GOT3 (cell line): ENCODE results near the gene FADS1.

Experiments
- DNase-seq: peaks from one replicate; lab custom pipeline; 2025; ENCODE audit warnings: mixed read lengths; lab: John Stamatoyannopoulos, UW

Gene FADS1

DNA sequence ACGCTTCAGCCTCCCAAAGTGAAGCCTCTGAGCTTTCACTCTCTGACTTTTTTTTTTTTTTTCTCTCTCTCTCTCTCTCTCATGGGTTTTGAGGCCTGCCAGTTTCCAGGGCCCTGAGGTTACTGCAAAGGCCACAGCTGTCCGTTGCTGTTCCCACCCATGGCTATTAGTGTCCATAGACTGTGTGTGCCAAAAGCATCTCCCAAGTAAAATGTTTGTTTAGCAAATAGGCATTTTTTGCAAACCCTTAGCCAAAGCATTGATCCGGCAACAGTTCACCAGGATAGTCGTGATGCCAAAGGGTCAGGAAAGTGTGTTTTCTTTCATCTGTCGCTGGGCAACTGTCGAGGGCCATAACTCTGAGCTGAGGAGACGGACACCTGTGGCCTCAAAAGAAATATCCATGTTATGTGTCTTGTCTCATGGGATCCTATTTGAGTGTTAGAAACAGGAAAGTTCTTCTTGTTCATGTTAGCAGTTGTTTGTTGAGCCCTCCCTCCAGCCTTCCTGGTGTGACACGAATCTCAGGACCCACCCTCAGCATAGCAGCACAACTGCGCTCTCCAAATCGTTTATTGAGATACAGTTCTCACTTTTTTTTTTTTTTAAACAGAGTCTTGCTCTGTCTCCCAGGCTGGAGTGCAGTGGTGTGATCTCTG is 29.7 kb upstream of the FADS1 start:
- no peak for DNase-seq

DNA sequence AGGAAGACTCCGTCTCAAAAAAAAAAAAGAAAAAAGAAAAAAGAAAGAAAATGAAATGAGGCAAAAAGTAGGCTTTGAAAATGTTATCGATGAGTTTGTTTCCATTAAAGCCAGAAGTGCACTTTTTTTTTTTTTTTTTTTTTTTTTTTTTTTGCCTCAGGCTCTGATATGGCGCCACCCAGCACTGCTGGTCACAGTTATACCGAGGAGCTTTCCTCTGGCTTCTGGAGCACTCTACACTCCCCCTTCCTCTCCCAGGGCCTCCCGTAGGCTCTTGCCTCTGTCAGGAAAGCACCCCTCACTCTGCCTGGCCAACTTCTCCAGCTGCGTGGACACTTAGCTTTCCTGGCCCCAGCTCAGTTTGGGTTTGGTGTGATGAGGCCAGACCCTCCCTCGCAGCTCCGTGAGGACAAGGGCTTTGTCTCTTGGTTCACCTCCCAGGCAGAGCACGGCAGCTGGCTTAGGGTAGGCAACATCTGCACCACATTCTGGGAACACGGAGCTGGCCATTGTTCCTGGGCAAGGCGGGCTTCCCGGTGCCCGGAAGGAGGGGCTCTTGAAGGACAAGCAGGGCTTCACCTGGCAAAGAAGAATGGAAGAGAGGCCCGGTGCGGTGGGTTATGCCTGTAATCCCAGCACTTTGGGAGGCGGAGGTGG is 28.2 kb upstream of the FADS1 start:
- DNase-seq, result no peak

DNA sequence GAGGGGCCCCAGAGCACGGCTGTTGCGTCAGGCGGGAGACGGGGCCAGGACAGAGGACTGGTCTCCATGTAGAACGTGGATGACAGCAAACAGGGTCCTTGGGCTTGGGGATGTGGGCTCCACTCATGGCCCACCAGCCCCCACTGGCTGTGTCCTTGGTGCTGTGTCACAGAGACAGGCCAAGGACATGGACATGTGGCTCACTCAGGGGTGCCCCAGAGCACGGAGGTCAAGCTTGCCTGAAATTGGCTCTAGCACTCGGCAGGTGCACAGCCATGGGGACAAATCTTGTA is 25.7 kb upstream of the FADS1 start:
- DNase-seq, result no peak

DNA sequence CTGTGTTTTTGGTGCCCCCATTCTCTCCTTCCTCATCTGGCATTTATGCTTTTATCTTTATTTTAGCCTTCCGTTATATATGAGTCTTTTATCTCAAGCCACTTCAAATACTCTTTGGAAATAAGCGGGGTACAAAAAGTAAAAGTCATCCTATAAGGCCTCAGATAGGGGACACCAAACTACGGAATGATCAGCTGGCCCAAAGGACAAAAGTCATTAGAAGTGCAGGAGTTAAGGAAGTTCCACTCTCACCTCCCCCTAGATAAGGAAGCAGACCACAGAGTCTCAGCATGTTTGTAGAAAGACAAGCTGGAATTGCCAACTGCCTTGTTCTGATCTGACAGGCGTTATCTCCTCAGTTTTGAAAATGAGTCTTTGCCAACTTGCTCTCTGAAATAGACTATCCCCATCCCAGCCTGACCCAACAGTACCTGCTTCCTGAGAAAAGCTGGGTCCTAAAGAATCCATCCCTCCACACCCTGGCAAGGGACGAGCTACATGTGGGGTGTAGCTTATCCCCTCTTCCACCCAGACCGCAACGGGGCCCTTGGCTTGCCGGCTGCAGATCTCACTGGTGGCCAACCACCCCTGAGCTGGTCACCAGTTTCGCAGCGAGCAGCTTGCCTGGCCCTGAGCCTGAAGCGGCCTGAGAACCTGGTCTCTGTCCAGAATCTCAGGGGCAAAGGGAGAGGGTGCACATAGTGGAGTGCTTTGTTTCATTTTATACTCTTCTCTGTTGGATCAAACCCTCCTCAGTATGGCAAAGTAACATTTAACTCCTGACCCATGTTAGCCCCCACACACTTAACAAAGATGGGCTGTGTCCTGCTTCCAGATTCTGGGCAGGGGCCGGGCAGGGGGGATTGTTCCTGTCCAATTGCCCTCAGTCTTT is 25.1 kb upstream of the FADS1 start:
- no peak for DNase-seq

DNA sequence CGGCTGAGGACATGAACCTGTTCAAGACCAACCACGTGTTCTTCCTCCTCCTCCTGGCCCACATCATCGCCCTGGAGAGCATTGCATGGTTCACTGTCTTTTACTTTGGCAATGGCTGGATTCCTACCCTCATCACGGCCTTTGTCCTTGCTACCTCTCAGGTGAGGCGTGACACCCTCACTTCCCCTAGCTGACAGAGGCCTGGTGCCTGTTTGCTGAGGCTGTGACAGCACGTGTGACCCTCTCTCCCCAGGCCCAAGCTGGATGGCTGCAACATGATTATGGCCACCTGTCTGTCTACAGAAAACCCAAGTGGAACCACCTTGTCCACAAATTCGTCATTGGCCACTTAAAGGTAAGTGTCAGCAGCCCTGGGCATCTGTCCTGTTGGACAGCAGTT is 23.6 kb upstream of the FADS1 start:
- DNase-seq, result no peak

DNA sequence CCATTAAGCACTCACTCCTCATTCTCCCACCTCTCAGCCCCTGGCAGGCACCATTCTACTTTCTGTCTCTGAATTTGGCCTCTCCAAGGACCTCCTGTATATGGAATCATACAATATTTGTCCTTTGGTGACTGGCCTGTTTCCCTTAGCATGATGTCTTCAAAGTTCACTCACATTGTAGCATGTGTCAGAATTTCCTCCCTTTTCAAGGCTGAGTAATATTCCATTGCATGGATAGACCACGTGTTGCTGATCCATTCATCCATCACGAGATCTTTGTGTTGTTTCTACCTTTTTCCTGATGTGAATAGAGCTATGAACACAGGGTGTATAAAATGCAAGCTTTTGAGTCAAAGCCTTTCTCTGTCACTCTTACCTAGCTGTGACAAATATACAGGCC is 22.9 kb upstream of the FADS1 start:
- DNase-seq, result no peak

DNA sequence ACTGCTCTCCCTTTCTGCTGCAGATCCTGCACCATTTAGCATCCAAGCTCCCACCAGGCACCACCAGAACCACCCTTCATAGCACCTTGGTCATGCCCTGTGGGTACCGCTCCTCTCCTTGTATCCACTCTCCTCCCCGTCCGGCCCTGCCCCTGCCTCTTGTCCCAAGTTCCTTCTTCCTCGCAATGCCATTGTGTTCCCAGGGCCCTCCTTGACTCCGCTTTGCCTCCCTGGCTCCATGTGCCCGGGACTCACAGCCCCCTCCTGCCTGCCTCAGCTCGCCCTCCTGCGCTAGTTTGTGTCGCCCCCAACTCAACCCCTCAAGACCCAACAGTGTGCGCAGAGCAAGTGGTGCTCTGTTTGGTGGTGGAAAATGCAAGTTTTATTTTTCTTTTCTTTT is 22.1 kb upstream of the FADS1 start:
- no peak for DNase-seq

DNA sequence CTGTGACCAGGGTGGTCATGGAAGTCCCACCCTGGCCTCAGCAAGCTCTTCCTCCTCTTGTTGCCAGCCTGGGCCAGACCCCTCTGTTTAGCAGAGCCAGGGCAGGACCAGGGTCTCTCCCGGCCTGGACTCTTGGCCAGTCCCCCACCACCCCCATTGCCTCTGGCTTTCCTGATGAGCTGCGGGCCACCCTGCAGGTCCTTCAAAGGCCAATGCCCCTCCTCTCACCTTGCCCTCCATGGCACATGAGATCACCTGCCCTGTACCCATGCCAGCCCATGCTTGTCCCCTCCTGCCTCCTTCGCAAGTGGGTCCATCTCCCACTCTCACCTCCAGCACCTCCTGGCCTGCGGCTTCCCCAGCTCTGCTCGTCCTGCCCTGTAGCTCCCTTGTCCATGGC is 21.7 kb upstream of the FADS1 start:
- DNase-seq, result no peak

DNA sequence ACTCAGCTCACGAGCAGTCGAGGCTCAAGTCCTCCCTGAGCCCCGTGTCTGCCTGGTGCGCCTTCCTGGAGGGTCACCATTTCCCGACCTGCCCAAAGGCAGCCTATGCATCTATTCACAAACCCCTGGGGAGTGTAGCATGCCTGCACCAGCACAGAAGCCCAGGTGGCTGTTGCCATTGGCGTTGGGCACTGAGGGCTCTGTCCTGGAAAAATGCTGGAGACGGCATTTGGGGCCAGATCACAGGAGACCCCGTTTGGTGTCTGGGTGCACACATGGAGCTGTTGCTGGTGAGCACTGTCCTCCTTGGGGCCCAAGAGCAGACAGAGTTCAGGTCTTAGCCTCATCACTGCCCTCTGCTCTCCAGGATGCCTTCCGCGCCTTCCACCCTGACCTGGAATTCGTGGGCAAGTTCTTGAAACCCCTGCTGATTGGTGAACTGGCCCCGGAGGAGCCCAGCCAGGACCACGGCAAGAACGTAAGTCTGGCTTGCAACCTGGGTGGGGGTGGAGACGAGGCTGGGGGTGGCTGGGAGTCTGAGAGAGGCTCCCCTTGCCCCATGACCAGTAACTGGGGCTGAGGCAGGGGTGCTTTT is 20.7 kb upstream of the FADS1 start:
- no peak for DNase-seq

DNA sequence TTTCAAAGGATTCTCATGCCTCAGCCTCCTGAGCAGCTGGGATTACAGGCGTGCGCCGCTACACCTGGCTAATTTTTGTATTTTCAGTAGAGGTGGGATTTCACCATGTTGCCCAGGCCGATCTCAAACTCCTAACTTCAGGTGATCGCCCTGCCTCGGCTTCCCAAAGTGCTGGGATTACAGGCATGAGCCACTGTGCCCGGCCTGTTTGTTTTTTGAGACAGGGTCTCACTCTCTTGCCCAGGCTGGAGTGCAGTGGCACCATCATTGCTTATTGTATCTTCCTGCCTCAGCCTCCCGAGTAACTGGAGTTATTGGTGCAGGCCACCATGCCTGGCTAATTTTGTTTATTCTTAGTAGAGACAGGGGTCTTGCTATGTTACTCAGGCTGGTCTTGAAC is 19.4 kb upstream of the FADS1 start:
- no peak for DNase-seq

DNA sequence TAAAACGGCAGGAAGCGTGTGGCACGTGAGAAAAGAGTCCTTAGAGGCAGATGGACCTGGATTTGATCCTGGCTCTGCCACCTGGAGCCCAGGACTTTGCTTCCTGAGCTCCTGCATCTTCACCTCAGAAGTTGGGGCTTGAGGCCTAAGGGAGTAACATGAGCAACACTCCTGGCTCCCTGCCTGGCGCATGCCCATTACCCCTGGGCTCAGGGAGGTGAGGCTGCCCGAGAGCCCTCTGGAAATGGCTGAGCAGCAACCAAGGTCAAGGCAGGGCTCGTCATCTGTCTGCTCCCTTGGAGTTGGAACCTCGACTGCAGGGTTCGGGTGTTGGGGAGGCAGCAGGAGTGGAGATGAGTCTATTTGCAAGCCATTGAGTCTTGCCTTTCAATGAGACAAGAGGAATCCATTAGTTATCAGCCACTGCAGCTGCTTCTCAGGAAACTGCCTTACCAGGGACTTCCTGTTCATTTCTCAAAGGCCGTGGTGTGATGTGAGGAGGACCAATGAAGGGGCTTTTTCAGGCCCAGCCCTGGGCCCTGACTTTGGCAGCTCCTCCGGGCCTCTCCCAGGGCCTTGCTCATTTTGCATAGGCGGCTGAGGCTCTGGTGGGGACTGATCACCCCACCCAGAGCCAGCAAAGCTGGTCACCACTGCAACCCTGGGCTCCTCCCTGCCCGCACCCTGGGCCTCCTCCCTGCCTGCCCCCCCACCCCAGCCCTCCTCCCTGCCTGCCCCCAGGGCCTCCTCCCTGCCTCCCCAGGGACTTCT is 17.7 kb upstream of the FADS1 start:
- DNase-seq, result no peak

DNA sequence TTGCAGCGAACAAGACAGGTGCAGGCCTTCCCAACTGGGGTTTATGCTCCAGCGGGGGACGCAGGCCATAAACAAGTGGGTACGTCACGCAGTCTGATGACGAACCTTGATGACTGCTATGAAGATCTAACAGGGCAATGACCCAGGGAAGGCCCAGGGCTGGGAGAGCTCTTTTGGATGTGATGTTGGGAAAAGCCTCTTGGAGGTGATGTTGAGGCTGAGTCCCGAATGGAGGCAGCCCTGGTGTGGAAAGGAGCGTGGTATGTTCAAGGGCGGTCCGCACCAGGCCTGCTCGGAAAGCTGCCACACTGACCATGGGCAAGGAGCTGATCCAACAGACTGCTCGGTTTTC is 17.1 kb upstream of the FADS1 start:
- DNase-seq, result no peak

DNA sequence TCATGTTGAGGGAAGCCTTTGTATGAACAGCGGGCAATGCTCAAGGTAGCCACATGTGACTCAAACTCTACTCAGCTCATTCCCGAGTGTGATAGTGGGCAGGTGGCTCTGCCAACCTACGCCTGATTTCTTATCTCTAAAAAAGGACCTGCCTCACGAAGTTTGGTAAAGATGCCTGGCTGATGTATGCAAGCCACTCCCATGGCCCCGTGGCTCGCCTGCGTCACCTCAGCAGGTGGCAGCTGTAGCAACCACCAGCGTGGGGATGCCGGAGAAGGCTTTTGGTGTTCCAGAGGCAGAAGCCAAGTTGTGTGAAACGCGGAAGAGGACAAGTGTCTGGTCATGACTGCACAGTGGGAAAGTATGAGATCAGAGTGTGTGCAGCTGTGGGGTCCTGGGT is 16.7 kb upstream of the FADS1 start:
- DNase-seq, result no peak

DNA sequence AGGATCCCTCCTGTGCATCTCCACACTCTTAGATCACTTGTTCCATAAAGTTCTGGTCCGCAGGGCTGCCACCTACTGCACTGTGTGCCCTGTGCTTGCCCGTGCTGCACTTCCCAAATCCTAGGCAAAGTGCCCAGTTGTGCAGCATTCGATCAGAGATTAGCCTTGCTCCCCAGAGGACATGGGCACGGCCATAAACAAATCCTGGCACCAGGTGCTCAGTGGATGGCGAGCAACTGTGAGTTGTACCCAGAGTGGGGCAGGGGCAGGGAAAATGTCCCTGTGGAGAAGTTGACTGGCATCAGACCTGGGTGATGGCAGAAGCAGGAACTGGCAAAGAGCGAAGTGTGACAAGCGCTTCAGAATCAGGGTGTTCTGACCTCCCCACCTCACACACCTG is 16.0 kb upstream of the FADS1 start:
- no peak for DNase-seq

DNA sequence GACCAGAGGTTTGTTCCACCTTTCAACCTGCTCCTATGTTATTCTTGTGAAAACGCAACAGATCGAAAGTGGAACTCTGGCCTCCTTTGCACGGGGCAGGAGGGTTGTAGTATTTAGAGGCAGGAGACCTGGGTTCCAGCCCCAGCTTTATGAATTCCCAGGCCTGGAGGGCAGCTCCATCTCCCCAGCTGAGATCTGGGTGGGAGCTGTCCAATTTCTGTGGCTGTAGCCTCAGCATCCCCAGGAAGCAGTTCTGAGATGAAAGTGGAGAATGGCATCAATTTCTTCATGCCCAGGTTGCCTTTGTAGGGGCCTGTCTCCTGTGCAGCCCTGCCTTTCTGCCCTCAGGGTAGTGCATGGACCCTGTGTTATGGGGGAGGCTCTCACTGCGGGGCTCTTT is 15.4 kb upstream of the FADS1 start:
- no peak for DNase-seq

DNA sequence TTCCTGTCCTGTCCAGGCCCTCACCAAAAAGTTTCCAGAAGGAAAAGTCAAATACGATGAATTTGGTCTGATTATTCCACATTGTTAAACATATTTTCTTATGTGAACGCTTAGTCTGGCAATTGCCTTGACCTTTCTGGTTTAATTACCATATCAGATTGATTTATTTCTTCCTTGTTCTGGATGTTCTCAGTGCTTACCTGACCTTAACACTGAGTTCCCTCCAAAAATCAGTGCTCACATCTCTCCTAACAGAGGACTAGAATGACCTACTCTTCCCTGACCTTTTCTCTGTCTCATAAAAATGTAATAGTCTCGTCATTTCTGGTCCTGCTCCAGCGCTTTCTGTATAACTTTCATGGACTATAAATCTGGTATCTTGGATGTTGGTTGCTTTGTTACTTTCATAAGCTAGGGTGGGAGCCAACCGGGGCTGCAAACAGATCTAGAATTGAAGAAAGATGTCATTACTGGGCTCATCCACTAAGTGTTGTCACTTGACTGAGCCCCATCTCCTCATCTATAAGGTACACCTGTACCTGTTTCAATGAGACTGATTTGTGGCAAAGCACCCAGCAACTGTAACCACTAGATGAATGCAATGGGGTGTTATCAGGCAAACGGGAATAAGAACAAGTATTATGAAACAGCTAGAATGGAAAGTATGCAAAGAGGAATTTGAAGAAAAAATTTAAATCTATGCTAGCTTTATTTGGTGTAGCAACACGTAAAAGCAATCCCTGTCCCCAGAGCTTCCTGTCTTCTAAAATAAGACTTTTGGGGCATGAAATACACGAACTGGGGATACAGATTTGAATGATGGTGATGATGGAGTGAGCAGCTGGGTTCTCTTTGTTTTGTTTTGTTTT is 13.7 kb upstream of the FADS1 start:
- DNase-seq, result no peak

DNA sequence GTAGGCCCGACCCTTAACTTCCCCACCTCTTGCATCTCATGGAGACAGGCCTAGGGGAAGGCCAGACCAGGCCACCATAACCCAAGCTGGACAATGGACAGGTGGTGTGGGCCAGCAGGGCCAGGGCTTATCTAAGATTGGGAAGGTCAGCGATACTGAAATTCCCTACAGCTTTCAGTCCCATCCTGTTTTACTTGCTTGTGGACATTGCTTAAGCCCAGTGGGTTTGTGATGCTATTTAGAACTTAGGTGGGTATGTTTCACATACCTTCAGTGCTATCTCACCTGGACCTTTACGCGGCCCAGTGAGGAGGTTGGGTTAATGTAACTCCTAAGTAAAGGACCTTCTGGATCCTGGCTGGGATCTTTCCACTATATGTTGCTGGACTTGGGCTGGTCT is 13.0 kb upstream of the FADS1 start:
- no peak for DNase-seq

DNA sequence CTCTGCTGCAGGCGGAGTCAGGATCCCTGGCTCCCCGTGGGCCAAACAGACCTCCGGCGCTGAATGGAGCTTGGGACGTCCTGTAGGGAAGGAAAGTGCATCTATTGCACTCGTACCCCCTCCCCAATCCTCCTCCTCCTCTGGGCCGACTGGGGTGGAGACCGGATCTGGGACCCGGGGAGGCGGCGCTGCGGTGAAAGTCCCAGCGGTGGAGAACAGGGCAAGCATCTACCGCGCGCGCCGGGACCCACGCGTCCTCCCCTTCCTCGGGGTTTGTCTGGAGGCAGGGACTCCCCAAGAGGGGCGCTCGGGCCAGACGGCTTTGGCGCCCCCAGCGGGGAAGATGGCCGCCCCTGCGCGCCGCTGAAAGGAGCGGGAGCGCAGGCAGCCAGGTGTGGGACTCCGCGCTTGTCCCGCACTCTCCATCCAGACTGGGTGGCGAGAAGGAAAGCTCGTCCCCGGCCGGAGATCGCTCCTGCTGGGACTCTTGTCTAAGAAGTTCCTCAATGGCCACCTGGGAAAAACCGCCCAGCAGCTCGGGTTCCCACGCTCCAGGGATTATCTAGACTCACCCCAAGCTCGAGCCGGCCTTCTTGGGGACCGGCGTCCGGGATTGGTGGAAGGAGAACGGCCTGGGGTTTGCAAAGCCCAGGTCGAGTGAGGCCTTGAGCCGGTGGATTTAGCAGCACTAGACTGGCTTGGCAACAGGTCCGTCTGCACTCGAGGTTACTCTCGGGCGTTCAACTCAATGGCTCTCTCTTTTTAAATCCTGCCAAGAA is 12.0 kb upstream of the FADS1 start:
- no peak for DNase-seq

DNA sequence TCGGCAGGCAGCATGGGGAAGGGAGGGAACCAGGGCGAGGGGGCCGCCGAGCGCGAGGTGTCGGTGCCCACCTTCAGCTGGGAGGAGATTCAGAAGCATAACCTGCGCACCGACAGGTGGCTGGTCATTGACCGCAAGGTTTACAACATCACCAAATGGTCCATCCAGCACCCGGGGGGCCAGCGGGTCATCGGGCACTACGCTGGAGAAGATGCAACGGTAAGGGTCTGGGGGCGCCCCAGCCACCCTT is 11.5 kb upstream of the FADS1 start:
- no peak for DNase-seq

DNA sequence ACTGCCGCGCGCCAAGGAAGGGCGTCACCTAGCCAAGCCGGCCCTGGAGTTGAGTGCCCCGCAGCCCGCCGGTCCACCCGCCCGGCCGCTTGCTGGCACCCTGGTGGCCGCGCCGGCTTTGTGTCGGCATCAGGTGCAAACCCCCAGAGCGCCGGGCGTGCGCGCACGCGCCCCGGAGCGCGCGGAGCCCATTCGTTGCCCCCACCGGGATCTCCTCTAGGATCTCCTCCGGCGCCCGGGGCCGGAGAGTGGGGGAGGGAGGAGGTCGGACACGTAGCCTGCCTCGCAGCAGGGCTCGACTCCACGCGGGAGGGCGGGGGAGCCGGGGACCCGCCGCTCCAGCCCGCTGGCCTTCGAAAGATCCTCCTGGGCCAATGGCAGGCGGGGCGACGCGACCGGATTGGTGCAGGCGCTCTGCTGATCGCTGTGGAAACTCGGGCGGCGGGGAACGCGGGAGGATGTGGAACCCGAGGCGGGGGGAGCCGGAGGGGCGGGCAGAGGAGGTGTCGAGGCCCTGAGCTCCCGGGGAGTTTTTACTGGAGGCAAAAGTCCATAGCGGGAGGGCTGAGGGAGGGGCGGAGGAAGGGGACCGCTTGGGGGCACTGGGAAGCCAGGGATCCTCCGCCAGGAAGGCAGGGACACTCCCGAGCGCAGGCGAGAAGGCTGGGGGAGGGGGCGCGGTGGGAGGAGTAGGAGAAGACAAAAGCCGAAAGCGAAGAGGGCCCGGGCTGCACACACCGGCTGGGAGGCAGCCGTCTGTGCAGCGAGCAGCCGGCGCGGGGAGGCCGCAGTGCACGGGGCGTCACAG is 11.0 kb upstream of the FADS1 start, which contains the start of gene FADS2:
TSS of gene FADS2 (plus strand) at position 730 of the 808 bp plus-strand sequence. CDS start 91 bp downstream, outside the sequence.
- peak; percentile 52 for DNase-seq
